Measurements from ENCODE around the gene NLRC5.

Gene NLRC5

DNA sequence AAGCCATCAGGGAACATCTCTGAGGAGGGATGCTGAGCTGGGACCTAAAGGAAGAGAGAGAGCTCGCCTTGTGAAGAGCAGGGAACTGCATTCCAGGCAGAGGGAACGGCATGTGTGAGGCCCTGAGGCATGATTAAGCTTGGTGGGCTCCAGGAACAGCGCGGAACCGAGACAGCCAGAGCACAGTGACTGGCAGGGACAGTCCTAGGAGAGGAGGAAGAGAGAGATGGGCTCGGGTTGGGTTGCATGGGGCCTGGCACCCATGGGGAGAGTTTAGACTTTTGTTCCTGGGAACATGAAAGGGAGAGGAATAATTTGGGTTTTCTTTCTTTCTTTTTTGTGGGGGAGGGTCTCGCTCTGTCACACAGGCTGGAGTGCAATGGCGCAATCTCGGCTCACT, 63.8 kb downstream of the NLRC5 start:
- H3K9ac ChIP-seq (ENCODE audit: low read depth, low read length, poor library complexity) = no peak overlapping the region
- H2AFZ ChIP-seq (ENCODE audit: low read length) = no peak overlapping the region
- H3K79me1 ChIP-seq (ENCODE audit: low read depth, low read length) = no peaks in the 10 kb centered on the region
- H3K4ac ChIP-seq (ENCODE audit: low read length) = no peak overlapping the region
- no peak for DNase-seq (ENCODE audit: low spot score)
- no peak overlapping the region for H3K14ac ChIP-seq (ENCODE audit: low read length)
- no peak overlapping the region for H2BK5ac ChIP-seq (ENCODE audit: low read length)
- no peak overlapping the region for H3K23ac ChIP-seq (ENCODE audit: low read depth, low read length, poor library complexity)
- no peak overlapping the region for H2BK12ac ChIP-seq (ENCODE audit: low read length)
- H3K36me3 ChIP-seq (replicated peaks in 1 of 2; ENCODE audit: control insufficient read depth in 2 of 2, insufficient read depth in 2 of 2, low read length in 2 of 2) = no peaks in the 10 kb centered on the region
- no peak overlapping the region for H3K18ac ChIP-seq (ENCODE audit: low read length)
- H4K91ac ChIP-seq (ENCODE audit: low read depth, low read length, poor library complexity) = peak overlapping the region; percentile 46
- no peak overlapping the region for H3K4me3 ChIP-seq (ENCODE audit: low read length in 2 of 2)
- H3K4me1 ChIP-seq (ENCODE audit: control insufficient read depth in 2 of 2, insufficient read depth in 1 of 2, low read depth in 1 of 2, low read length in 2 of 2) = no peaks in the 10 kb centered on the region
- no peak overlapping the region for H4K8ac ChIP-seq (ENCODE audit: low read depth, low read length)
- no peak overlapping the region for H3K4me2 ChIP-seq (ENCODE audit: insufficient read depth, low read length, poor library complexity, severe bottlenecking)
- H2BK120ac ChIP-seq (ENCODE audit: low read depth, low read length) = no peak overlapping the region
- no peaks in the 10 kb centered on the region for H3K9me3 ChIP-seq (replicated peaks in 1 of 2; ENCODE audit: control insufficient read depth in 2 of 2, insufficient read depth in 1 of 2, low read depth in 1 of 2, low read length in 2 of 2)
- peaks cover 0 to 14% (median 0%) of the 10 kb centered on the region in 3 experiments for H3K27me3 ChIP-seq (ENCODE audit: control insufficient read depth in 3 of 3, insufficient read depth in 3 of 3, low read depth in 1 of 3, low read length in 3 of 3)
- H2BK15ac ChIP-seq (ENCODE audit: low read length) = no peak overlapping the region
- H3K27ac ChIP-seq (replicated peaks; ENCODE audit: low read length) = no peak overlapping the region
- no peak overlapping the region for H2AK5ac ChIP-seq (ENCODE audit: low read depth, low read length)
- no CpG with 5 or more reads among the region's 9 CpGs for WGBS, 2 donors (ENCODE audit: extremely low coverage in 2 of 2, insufficient read length in 2 of 2, insufficient replicate concordance in 1 of 2)

- Histone ChIP-seq H2BK5ac (ENCODE audit: low read length) (no peak overlapping the region), H3K27me3 (ENCODE audit: control insufficient read depth in 3 of 3, insufficient read depth in 3 of 3, low read depth in 1 of 3, low read length in 3 of 3) (peaks cover 0 to 19% (median 0%) of the 10 kb centered on the region in 3 experiments), H3K4ac (ENCODE audit: low read length) (no peak overlapping the region), H3K4me2 (ENCODE audit: insufficient read depth, low read length, poor library complexity, severe bottlenecking) (no peak overlapping the region), H3K36me3 (replicated peaks in 1 of 2; ENCODE audit: control insufficient read depth in 2 of 2, insufficient read depth in 2 of 2, low read length in 2 of 2) (no peaks in the 10 kb centered on the region), H3K79me1 (ENCODE audit: low read depth, low read length) (no peaks in the 10 kb centered on the region), H2BK15ac (ENCODE audit: low read length) (no peak overlapping the region), H3K9me3 (replicated peaks in 1 of 2; ENCODE audit: control insufficient read depth in 2 of 2, insufficient read depth in 1 of 2, low read depth in 1 of 2, low read length in 2 of 2) (no peaks in the 10 kb centered on the region), H4K8ac (ENCODE audit: low read depth, low read length) (no peak overlapping the region), H2AK5ac (ENCODE audit: low read depth, low read length) (no peak overlapping the region), H3K27ac (replicated peaks; ENCODE audit: low read length) (no peak overlapping the region), H3K14ac (ENCODE audit: low read length) (no peak overlapping the region), H3K18ac (ENCODE audit: low read length) (no peak overlapping the region), H3K4me3 (ENCODE audit: low read length in 2 of 2) (no peak overlapping the region), H2BK12ac (ENCODE audit: low read length) (no peak overlapping the region), H3K9ac (ENCODE audit: low read depth, low read length, poor library complexity) (no peak overlapping the region), H2AFZ (ENCODE audit: low read length) (no peak overlapping the region), H3K4me1 (ENCODE audit: control insufficient read depth in 2 of 2, insufficient read depth in 1 of 2, low read depth in 1 of 2, low read length in 2 of 2) (no peaks in the 10 kb centered on the region), H2BK120ac (ENCODE audit: low read depth, low read length) (no peak overlapping the region), H3K23ac (ENCODE audit: low read depth, low read length, poor library complexity) (no peak overlapping the region), H4K91ac (ENCODE audit: low read depth, low read length, poor library complexity) (no peak overlapping the region)
- no peak for DNase-seq (ENCODE audit: low spot score)
- WGBS, 2 donors (ENCODE audit: extremely low coverage in 2 of 2, insufficient read length in 2 of 2, insufficient replicate concordance in 1 of 2) = no CpG with 5 or more reads among the region's 5 CpGs
These were observed 65.0 kb downstream of the NLRC5 start for GRCh38 chr16:57054338-57054737.

- no peaks in the 10 kb centered on the region for H3K79me1 ChIP-seq (ENCODE audit: low read depth, low read length)
- H3K27me3 ChIP-seq (ENCODE audit: control insufficient read depth in 3 of 3, insufficient read depth in 3 of 3, low read depth in 1 of 3, low read length in 3 of 3) = peaks cover 0 to 21% (median 0%) of the 10 kb centered on the region in 3 experiments
- H4K91ac ChIP-seq (ENCODE audit: low read depth, low read length, poor library complexity) = no peak overlapping the region
- no peak overlapping the region for H2BK15ac ChIP-seq (ENCODE audit: low read length)
- no peak overlapping the region for H3K4me2 ChIP-seq (ENCODE audit: insufficient read depth, low read length, poor library complexity, severe bottlenecking)
- H2BK12ac ChIP-seq (ENCODE audit: low read length) = no peak overlapping the region
- no peak overlapping the region for H3K18ac ChIP-seq (ENCODE audit: low read length)
- H3K4me3 ChIP-seq (ENCODE audit: low read length in 2 of 2) = no peak overlapping the region
- no peaks in the 10 kb centered on the region for H3K4me1 ChIP-seq (ENCODE audit: control insufficient read depth in 2 of 2, insufficient read depth in 1 of 2, low read depth in 1 of 2, low read length in 2 of 2)
- H2AFZ ChIP-seq (ENCODE audit: low read length) = no peak overlapping the region
- H3K36me3 ChIP-seq (replicated peaks in 1 of 2; ENCODE audit: control insufficient read depth in 2 of 2, insufficient read depth in 2 of 2, low read length in 2 of 2) = no peaks in the 10 kb centered on the region
- WGBS, 2 donors (ENCODE audit: extremely low coverage in 2 of 2, insufficient read length in 2 of 2, insufficient replicate concordance in 1 of 2) = no CpG with 5 or more reads among the region's 7 CpGs
- H2BK120ac ChIP-seq (ENCODE audit: low read depth, low read length) = no peak overlapping the region
- H3K23ac ChIP-seq (ENCODE audit: low read depth, low read length, poor library complexity) = no peak overlapping the region
- H3K9me3 ChIP-seq (replicated peaks in 1 of 2; ENCODE audit: control insufficient read depth in 2 of 2, insufficient read depth in 1 of 2, low read depth in 1 of 2, low read length in 2 of 2) = no peaks in the 10 kb centered on the region
- H3K14ac ChIP-seq (ENCODE audit: low read length) = no peak overlapping the region
- H3K27ac ChIP-seq (replicated peaks; ENCODE audit: low read length) = no peak overlapping the region
- no peak overlapping the region for H2BK5ac ChIP-seq (ENCODE audit: low read length)
- no peak overlapping the region for H3K4ac ChIP-seq (ENCODE audit: low read length)
- H4K8ac ChIP-seq (ENCODE audit: low read depth, low read length) = no peak overlapping the region
- no peak overlapping the region for H3K9ac ChIP-seq (ENCODE audit: low read depth, low read length, poor library complexity)
- DNase-seq (ENCODE audit: low spot score) = no peak
- H2AK5ac ChIP-seq (ENCODE audit: low read depth, low read length) = no peak overlapping the region
These were observed 65.4 kb downstream of the NLRC5 start for GRCh38 chr16:57054771-57055170.

GRCh38 chr16:57055671-57056070, 66.3 kb downstream of the NLRC5 start:
- H3K27me3 ChIP-seq (ENCODE audit: control insufficient read depth in 3 of 3, insufficient read depth in 3 of 3, low read depth in 1 of 3, low read length in 3 of 3) = peaks cover 0 to 24% (median 0%) of the 10 kb centered on the region in 3 experiments
- H3K36me3 ChIP-seq (replicated peaks in 1 of 2; ENCODE audit: control insufficient read depth in 2 of 2, insufficient read depth in 2 of 2, low read length in 2 of 2) = no peaks in the 10 kb centered on the region
- H2BK120ac ChIP-seq (ENCODE audit: low read depth, low read length) = no peak overlapping the region
- H2AFZ ChIP-seq (ENCODE audit: low read length) = no peak overlapping the region
- H3K79me1 ChIP-seq (ENCODE audit: low read depth, low read length) = peaks cover 2% of the 10 kb centered on the region
- no peaks in the 10 kb centered on the region for H3K9me3 ChIP-seq (replicated peaks in 1 of 2; ENCODE audit: control insufficient read depth in 2 of 2, insufficient read depth in 1 of 2, low read depth in 1 of 2, low read length in 2 of 2)
- no peak overlapping the region for H4K91ac ChIP-seq (ENCODE audit: low read depth, low read length, poor library complexity)
- no peaks in the 10 kb centered on the region for H3K4me1 ChIP-seq (ENCODE audit: control insufficient read depth in 2 of 2, insufficient read depth in 1 of 2, low read depth in 1 of 2, low read length in 2 of 2)
- peak overlapping the region; percentile 1 for H2AK5ac ChIP-seq (ENCODE audit: low read depth, low read length)
- peak overlapping the region; percentile 36 for H3K18ac ChIP-seq (ENCODE audit: low read length)
- H3K23ac ChIP-seq (ENCODE audit: low read depth, low read length, poor library complexity) = no peak overlapping the region
- DNase-seq (ENCODE audit: low spot score) = no peak
- H2BK5ac ChIP-seq (ENCODE audit: low read length) = no peak overlapping the region
- H2BK15ac ChIP-seq (ENCODE audit: low read length) = no peak overlapping the region
- H3K4me3 ChIP-seq (ENCODE audit: low read length in 2 of 2) = no peak overlapping the region
- H2BK12ac ChIP-seq (ENCODE audit: low read length) = no peak overlapping the region
- no peak overlapping the region for H3K27ac ChIP-seq (replicated peaks; ENCODE audit: low read length)
- WGBS, 2 donors (ENCODE audit: extremely low coverage in 2 of 2, insufficient read length in 2 of 2, insufficient replicate concordance in 1 of 2) = no CpG with 5 or more reads among the region's 6 CpGs
- H3K4me2 ChIP-seq (ENCODE audit: insufficient read depth, low read length, poor library complexity, severe bottlenecking) = no peak overlapping the region
- H3K4ac ChIP-seq (ENCODE audit: low read length) = no peak overlapping the region
- H3K9ac ChIP-seq (ENCODE audit: low read depth, low read length, poor library complexity) = no peak overlapping the region
- H3K14ac ChIP-seq (ENCODE audit: low read length) = no peak overlapping the region
- no peak overlapping the region for H4K8ac ChIP-seq (ENCODE audit: low read depth, low read length)
